Measurements from ENCODE around the gene LIMA1.
"Not testable (repeated sequence)": the region's sequence is repeated elsewhere in the genome, so short reads cannot be mapped to it uniquely, and the experiment has no call there.

LIMA1 gene

DNA sequence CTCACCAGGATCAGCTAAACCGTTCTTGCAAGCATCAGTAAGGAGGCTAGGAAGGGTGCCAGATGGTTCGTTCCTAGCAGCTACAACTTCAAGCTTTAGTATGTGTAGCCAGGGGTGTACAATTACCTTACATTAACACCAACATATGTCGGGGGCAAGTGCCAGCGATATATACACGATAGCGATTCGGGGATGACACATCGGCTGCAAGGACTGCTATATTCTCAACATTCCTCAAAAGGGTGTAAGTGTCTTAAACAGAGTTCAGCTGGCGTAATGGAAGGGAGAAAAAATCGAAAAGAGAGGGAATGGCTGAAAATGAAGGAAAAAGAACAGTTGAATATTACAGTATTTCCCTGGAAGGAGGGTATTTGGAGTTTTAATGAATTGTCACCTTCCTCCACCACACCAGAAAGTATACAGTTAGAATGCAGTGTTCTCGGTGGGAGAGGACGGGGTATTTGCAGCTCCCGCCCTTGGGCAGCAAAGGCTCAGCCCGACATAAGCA is 545 bp downstream of the LIMA1 start:
- DNase-seq = no peak

DNA sequence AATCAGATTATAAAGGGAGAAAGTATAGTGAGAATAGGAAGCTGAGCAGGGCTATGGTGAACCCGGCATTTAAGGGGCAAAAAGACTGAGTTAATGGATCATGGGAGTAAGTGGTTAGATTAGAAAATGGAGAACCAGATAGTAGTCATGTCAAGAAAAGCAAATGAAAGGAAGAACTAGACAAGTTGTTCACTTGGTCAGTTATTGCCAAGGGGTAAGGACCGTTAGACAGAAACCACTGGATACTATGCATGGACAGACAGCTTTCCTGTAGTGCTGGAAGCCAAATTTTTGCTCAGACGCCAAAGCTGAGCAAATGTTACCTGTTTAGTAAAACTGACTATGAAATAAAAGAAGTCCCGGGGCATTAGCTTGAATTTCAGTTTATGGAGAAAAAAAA is 3.8 kb downstream of the LIMA1 start:
- no peak for DNase-seq

DNA sequence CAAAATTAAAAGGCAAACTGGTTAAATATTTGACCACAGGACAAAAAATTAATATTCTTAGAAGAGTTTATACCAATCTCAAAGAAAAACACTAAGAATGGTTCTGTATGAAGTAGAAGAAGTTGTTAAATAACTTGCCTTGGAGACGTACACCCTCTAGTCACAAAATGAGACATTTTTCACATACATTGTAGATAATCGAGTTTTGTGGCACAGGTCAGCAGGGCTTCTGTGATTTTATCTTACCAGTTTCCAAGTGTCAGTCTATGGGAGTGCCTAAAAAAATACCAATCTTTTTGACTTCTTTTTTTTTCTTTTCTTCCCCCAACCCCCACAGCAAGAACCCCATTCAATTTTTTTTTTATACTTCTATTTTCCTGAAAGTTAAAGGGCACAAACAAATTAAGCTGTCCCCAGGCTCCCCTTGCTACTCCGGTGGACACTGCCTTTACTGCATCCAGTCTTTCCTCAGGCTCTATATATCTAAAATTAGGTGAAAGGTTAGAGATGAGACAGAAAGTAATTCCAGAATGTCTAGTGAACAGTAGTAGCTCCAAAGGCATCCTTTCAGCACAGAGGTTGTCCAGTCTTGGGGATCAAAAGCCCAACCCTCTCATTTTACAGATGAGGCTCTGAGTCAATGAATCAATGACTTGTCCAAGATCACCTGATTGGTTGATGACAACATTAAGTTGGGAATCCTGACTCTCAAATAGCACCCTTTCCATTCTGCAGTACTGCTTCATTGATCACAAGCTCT is 6.2 kb downstream of the LIMA1 start:
- DNase-seq = no peak

DNA sequence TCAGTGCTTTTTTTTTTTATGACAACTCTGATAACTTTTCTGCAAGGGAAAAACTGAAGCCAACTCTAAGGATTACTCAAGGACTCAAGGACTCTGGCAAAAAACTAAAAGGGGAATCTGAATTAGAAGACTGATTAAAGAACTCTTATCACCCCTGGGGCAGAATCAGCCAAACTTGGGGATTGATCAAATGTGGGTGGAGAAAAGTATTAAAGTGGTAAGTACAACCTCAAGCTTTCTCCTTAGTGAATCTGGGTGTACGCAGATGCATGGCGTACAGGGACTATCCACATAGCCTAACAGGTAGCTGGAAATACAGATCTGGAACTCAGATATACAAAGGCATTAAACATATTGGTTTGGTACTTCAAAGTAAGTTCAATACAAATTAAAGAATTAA is 7.3 kb downstream of the LIMA1 start:
- no peak for DNase-seq

DNA sequence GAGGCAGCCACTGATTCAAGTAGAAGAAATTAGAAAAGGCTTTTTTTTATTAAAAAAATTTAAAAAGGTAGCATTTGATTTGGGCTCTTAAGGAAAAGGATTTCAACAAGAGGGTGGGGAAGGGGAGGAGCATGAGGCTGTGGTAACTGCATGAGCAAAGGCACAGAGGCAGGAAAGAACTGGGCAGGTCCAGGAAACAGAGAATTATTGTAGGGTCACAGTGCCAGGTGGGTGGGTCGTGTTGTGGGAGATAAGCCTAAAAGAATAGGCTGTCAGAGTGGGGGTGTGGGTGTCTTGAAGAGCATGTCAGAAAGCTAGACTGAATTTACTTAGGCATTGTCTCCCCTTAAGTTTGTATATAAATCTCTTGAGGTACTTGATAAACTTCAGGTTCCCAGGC is 7.8 kb downstream of the LIMA1 start:
- DNase-seq = no peak

DNA sequence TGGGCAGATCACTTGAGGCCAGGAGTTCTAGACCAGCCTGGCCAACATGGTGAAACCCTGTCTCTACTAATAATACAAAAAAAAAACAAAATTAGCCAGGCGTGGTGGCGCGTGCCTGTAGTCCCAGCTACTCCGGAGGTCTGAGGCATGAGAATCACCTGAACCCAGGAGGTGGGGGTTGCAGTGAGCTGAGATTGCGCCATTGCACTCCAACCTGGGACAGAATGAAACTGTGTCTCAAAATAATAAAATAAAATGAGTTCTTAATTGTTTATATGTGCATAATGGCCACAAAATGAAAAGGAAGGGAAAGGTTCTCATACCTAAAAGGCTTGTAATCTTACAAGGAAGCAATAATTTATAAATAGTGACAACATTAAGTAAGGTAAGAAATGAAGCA is 8.2 kb downstream of the LIMA1 start:
- not testable (repeated sequence) for DNase-seq

DNA sequence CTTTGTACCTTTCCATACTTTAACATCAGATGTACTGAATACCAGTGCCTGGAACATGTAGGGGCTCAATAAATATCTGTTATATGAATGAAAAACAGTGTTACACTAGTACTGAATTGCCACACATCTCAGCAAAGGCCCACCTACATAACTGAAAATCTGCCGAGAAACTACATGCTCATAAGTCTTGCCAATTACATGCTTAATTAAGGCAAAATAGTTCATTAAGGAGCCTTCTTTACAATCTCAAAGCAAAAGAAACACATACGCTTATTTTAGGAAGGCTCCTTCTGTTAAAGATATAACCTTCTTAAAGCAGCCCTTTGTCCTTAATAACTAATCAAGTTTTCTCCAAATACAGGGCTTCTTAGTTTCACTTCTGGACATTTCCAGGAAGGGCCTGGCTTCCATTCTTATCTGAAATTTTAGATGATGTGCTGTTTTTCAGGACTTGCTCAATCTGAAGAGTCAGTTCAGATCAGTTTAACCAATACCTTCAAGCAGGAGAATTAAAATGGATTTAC is 11.5 kb downstream of the LIMA1 start:
- no peak for DNase-seq

DNA sequence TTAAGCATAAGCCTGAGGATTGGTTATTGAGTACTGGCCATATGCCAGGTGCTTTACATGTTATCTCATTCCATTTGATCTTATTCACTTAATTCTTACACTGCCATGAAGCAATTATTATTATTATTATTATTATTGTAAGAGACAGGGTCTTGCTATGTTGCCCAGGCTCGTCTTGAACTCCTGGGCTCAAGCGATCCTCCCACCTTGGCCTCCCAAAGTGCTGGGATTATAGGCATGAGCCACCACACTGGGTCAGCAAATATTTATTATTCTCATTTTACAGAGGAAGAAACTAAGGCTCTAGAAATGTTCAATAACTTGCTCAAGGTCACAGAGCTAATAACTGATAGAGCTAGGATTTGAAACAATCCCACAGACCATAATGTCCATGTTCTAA is 14.8 kb downstream of the LIMA1 start:
- no peak for DNase-seq

DNA sequence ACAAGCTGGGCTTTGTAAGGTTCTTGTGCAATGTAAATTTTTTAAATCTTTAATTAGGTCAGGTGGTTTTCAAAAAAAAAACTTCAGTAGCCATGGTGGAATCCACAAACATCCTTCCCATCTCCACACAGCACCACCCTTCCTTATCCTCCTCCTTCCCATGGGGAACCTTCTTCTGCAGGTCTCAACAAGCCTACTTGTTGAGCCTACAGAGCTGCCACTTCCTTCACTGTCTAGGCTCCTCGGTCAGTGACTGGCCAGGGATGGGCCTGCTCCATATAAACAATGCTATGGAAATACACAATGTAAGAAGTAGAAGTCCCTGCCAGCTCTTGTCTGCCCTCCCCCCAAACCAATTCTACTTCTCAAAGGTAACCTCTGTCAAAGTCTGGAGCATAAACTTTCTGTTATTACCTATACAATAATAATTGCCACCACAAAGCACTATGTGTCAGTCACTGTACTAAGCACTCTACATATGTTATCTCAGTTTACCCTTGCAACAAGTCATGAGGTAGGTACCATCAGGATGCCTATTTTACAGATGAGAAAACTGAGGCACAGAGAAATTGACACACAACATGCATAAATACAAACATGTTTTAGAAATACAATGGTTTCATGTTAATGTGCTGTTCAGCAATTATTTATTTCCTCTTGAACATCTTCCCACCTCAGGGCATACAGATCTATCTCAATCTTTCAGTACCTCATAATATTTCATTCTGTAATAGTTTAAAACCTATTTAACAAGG is 17.4 kb downstream of the LIMA1 start:
- DNase-seq = no peak

DNA sequence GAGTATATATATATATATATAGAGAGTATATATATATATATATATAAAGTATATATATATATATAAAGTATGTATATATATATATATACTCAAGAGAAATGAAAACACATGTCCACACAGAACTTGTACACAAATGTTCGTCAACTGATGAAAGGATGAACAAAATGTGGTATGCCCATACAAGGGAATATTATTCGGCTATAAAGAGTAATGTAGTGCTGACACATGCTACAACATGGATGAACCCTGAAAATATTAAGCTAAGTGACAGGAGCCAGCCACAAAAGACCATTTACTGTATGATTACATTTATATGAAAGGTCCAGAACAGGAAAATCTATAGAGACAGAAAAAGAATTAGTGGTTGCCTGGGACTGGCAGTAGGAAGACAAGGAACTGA is 19.5 kb downstream of the LIMA1 start:
- no peak for DNase-seq

DNA sequence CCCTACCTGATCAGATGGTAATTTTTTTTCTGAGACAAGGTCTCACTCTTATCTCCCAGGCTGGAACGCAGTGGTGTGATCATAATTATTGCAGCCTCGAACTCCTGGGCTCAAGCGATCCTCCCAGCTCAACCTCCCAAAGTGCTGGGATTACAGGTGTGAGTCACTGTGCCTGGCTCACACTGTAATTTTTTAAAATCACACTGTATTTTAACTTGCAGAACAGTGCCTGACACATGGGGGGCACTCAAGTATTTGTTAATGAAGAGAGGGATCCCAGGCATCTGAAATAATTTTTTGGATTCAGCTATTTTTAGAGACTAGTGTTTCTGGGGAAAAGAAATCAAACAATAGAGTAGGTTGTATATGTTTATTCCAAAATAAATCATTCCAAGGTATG is 21.7 kb downstream of the LIMA1 start:
- no peak for DNase-seq

DNA sequence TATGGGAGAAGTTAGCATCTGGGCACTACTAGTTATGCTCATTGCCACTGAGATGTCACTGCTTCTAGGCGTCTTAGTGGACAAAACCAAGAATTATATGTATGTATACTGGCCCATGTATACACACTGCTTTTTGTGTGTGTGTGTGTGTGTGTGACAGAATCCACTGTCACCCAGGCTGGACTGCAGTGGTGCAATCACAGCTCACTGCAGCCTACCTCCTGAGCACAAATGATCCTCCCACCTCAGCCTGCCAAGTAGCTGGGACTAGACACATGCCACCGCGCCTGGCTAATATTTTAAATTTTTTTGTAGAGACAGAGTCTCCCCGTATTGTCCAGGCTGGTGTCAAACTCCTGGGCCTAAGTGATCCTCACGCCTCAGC is 25.2 kb downstream of the LIMA1 start:
- no peak for DNase-seq

DNA sequence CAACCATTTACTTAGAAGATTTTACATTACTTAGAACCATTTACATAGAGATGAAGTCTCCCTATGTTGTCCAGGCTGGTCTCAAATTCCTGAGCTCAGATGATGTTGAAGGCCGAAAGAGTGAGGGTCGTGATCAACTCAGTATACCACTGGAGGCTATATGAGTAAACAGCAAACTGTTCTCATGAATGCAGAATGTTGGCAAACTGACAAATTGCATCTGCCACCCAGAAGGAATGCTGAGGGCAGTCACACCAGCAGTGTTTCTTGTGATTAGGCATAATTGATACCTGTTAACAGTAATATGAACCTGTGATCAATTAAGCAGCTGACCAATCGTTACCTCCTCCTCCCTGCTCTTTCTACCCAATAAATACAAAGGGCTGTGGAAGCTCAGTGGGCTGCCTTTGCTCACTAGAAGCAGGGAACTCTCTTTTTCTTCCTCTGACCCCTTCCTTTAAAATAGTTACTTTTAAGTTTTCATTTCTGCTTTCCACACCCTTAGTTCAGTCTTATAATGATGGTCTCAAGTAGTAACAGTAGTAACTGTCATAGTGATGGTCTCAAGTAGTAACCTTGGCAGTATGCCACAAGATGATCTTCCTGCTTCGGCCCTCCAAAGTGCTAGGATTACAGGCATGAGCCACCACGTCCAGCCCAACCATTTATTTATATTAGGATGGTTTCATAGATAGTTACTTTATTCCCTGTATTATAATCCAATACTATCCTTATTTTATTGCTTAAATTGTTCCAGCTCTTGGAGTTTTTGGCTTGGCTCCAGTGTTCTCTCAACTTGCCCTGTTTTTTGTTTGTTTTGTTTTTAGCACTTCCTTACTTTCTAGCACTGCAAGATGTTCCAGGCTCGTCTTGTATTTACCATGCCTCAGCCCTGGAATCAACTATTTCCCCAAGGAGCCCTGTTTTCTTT is 25.8 kb downstream of the LIMA1 start:
- no peak for DNase-seq

DNA sequence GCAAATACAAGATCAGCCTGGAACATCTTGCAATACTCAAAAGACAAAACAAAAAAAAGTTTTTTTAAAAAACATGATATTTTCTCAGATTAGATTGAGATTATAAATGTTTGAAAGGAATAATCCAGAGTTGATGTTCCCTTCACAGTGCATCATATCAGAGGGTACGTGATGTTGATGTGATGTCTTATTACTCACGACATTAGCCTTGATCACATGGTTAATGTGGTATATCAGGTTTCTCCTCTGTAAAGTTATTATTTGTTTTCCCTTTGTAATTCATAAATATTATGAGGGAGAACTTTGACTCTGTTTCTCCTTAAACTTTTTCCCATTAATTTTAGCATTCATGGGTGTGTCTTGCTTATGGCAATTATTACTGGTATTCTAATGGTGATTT is 26.6 kb downstream of the LIMA1 start:
- no peak for DNase-seq

DNA sequence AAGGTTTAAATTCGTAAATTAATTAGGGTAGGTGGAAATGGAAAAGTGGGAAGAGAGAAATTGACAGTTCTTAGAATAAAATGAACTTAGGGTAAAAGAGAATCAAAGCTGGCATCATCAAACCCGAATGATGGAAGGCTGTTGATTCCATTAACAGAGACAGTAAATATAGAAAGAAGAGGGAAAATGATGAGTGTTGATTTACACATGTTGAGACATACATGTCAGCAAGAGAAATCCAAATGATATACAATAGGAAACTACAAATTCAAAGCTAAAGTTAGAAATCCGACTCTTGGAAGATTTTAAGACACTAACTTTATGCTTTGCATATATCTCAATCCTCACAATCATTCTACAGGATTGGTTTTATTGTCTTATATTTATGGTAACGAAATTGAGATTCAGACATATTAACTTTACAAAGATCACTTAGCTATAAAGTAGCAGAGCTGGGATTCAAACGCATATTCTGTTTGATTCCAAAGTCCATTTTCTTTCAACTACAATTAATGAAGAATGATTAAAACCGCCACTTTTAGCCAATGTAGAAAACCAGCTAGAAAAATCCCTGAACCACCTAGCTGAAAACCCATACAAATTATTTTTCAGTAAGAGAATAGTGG is 30.2 kb downstream of the LIMA1 start:
- DNase-seq = no peak

DNA sequence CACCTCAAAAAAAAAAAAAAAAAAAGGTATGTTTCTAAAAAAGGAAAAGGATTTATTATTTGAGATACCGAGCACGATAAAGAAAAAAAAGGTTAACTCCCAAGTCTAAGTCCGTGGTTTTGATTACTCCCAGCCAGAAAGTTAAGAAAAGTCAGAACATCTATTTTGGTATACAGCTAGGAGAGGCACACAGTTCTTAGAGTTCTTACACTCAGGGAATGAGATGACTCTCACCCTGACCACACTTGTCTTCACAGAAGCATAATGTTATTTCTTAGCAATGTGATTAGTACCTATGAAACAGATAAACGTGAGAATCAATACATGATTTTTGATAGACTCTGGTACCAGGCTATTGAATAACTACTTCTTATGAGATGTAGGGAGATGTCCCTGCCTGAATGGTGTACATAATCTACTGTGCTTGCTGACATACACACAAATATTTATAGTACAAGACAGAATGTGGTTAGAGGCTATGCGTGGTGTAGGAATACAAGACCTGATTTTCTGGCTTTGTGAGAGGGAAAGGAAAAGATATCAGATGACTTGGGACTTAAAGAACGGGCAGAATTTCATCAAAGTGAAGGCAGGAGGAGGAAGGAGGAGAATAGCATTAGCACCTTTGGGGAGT is 31.6 kb downstream of the LIMA1 start:
- DNase-seq = no peak

DNA sequence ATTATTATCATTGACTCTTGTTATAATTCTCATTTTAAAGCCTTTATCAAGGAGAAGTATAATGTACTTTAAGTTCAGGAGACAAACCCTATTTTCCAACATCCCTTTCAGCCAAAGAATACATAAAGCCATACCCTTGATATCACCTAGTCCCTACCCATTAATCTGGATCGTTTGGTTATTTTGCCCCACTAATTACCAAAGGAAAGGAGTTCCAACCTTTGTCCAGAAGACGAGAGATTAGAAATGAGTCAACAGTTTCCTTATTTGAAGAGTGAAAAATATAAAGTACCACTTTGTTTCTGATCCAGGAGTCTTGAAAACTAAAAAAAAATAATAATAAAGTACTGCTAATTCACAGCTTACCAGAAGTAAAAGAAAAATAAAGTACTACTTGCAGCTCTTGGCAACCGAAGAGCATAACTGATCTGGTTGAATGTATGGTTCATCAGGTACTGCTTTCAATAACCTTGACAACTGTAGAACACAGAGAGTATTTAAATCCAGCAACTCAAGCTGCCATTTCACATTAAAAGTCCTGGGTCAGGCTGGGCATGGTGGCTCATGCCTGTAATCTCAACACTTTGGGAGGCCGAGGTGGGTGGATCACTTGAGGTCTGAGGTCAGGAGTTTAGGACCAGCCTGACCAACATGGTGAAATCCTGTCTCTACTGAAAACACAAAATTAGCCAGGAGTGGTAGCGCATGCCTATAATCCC is 33.7 kb downstream of the LIMA1 start:
- DNase-seq = no peak

DNA sequence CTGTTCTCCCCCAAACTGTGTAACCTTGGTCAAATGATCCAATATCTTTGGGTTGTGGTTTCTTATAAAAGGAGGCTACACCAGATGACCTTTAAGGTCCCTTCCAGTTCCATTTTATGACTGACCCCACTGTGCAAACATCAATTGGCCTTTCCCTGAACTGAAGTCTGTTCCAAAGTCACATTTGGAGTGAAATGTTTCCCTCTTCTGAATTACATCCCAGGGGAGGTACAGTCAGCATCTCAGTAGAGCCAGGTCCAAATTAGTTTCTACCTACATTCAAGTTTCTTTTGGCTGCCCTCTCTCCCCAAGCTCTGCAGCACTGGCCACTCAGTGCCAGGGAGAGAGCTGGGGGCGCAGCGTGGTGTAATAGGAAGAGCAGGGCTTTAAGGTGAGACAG is 34.4 kb downstream of the LIMA1 start:
- no peak for DNase-seq

DNA sequence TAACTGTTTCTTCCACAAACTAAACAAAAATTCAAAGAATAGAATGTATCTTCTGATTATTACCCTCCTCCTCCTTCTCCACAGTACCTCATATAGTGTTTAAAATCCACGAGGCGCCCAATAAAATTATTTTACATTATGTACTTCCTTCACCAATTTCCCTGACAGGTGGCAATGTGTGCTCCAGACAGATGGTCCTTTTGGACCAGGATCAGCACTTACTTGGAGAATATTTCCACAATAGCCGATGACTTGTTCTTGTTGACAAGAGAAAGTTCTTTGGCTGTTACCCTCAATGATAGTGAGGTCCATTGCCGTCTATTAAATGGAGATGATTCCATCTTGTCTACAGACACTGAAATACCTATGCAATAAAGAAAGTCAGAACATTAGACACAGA is 34.9 kb downstream of the LIMA1 start:
- DNase-seq = no peak

DNA sequence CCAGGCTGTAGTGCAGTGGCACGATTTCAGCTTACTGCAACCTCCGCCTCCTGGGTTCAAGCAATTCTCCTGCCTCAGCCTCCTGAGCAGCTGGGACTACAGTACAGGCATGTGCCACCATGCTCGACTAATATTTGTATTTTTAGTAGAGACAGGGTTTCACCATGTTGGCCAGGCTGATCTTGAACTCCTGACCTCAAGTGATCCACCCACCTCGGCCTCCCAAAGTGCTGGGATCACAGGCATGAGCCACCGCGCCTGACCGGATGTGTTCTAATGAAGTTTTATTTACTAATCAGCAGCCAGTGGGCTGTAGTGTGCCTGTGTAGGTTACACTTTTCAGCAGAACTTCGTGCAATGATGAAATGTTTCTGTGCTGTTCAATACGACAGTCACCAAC is 35.7 kb downstream of the LIMA1 start:
- DNase-seq = not testable (repeated sequence)

DNA sequence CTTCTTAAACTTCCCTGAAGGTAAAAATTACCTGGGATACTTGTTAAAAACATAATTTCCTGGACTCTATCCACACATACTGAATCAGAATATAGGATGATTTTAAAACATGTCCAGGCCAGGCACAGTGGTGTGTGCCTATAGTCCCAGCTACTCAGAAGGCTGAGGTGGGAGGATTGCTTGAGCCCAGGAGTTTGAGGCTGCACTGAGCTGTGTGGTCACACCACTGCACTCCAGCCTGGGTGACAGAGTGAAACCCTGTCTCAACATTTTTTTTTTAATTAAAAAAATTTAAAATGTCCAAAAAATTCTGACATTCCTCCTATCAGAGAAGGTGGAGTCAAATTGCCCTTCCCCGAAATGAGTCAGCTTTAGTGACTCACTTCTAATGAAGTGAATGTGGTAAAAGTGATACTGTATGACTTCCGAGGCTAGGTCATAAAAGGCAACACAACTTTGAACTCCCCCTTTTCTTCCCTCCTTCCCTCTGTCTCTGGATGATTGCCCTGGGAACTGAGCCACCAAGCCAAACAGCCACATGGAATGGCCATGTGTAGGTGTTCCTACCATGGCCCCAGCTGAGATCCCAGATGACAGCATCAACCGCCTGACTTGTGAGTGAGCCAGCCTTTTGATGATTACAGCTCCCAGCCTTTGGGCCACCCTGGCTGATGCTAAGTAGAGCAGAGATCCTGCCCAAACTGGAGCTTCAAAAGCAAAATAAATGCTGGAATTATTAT is 36.3 kb downstream of the LIMA1 start:
- no peak for DNase-seq
